NT2/D1 (cell line): ENCODE data around the gene RAB31.

ENCODE experiments used
- SUZ12 ChIP-seq: IDR thresholded peaks from 2 replicates; pipeline ENCODE4 v1.6.1; 2011; ENCODE audit not compliant: insufficient read length, insufficient read depth; ENCODE audit errors: extremely low read depth
- ZNF274 ChIP-seq: IDR thresholded peaks from 2 replicates; pipeline ENCODE4 v1.6.1; 2011; ENCODE audit warnings: mild to moderate bottlenecking, low read depth, low read length

DNA sequence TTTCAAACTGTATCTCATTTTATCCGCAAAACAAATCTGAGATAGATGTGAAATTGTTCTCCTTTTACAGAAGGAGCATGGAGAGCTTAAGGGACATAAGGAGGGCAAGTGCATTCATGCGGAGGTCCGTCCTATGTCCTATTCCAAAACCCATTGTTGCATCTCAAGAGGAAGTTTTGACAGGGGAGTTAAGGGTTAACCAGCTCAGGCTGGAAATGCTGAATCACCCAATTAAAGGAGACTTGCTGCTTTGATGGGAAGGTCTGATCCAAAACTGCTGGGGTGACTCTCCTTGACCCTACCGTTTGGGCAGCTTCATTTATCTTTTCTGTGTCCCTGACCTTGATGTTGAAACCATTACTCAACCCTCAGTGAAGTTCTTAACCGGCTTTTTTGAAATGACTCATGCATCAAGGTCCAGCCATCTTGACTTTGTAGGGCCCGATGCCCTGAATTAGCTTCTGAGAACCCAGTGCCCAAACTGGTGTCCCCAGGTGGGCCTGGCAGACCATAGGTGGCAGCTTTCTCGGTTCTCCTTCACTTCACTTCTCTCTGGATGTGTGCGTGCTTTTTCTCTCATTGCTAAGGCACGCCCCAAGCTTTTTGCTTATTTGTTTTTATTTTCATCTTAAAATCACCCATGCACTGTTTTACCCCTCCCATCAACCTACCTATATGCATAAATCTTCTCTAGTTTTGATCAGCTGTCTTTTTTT is 161.8 kb downstream of the RAB31 start:
- no peak for TF ChIP-seq SUZ12
- TF ChIP-seq ZNF274: no peak
